ENCODE results near the gene CSF1R. TPM values are rescaled to one million over a fixed set of nuclear protein-coding genes. Genes with fewer than 3 reads are reported as not detected.
A peak's percentile ranks its signal among the peaks of the same experiment; 100 is the strongest.

The CSF1R gene
- polyA plus RNA-seq, 1 donor: 11.8 TPM

DNA sequence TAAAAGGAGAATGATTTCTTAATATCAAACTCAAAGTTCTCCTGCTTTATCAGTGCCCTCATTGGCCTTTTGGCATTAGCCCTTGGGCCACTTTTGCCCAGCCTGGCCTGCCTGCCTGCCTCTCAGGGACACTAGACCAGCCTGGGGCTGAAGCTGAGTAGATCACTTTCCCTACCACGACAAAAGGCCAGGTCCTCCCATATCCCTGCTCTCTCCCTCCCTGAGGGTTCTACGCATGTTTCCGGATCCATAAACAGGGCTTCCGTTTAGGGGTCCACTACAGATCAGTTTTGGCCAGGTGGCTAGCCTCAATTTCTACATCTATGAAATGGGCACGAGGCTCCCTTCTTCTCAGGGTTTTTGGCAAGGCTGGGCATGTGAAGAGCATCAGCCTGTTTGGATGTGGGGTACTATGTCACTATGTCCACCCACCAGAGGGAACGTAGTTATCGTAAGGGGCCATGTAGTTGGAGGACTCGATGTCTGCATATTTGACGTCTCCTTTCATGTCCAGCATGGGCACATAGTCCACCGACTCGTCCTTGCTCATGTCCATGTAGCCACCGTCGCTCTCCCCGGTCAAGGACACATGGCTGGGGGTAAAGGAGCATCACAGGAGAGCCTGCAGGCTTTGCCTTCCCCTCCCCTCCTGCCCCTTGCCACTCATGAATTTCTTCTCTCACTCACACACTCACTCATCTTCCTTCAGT, 35.2 kb upstream of the CSF1R start:
- DNase-seq: no peak

DNA sequence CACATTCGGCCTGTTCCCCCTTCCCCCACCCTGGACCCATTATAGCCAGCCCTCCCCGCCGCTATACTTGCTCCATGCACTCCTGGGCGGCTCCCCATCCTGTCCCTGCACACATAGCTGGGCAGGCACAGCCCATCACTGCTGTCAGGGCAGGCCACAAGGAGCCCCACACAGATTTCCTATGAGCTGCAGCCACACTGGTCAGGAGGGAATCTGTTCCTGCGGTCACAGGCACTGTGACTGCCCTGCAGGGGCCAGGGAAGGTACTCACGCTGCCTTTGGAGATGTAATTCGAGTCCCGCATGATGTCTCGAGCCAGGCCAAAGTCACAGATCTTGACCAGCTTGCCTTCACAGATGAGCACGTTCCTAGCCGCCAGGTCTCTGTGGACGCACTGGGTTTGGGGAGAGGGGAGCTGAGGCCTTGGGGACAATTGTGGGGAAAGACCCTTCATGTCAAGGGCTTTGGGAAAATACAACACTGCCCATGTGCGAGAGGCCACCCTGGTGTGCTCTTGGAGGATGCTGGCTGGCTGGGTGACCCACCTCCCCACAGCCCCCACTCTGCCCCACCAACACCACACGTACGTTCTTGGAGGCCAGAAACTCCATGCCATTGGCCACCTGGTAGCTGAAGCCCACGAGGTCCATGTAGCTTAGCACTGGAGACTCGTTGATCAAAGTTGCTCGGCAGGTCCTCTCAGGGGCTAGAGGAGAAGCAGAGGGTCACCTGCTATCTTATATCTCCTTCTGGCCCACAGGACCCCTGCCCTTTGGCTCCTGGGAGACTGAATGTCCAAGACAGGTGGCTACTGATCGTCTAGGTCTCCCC, 34.5 kb upstream of the CSF1R start:
- no peak for DNase-seq

- DNase-seq: no peak
Observed at GRCh38 chr5:150120062-150120441, 33.7 kb upstream of the CSF1R start.

DNA sequence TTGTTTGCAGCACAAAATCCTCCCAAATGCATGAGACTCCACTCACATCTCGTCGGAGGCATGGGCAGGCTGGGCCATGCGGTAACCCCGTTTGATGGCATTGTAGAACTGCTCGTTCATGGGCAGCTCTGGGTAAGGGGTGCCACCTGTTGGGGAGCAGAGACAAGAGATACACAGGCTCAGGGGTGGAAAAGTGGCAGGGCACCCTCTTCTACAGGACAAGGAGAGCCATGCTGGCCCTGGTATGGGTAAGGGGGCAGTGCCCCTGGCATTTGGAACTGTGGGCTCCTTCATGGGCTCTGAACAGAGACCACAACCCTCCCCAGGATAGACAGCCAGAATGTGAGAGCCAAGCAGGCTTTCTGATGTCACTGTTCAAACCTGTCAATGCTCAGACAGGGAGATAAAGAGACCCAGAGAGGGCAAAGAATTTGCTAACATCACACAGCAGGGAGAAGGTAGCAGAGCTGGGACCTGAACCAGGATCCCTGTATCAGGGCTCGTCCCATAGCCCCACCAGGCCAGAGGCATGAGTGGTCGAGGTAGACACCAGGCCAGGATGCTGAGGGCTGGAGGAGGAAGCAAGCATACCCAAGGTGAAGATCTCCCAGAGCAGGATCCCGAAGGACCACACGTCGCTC, 33.2 kb upstream of the CSF1R start:
- no peak for DNase-seq

- no peak for DNase-seq
Observed at GRCh38 chr5:150118561-150119229, 32.3 kb upstream of the CSF1R start.

DNA sequence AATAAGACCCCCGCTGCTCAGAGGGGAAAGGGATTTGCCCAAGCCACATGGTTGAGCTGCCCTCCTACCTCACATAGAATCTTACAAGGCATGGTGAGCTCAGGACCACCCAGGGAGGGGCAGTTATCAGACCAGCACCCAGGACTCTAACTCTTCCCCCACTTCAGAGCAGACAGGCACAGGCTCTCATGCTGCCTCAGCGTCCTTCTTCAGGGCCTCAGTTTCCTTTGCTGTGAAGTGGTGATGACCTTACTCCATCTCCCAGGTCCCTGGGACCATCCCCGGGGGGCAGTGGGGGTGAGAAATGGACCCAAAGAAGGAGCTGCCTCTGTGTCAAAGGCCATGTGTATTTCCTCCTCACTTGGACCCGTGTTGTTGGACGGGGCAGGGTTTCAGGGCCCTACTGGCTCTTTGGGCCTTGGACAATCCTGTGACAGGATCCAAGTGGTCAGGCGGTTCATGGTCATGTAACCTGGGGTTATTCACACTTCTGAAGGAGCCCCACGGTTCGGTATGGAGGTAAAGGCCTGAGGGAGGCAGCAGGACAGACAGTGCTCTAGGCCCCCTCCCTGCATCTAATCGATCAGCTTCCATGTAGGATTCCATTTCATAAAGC, 31.7 kb upstream of the CSF1R start:
- no peak for DNase-seq

GRCh38 chr5:150116667-150117400, 30.5 kb upstream of the CSF1R start:
- DNase-seq: no peak

GRCh38 chr5:150114773-150115408, 28.5 kb upstream of the CSF1R start:
- DNase-seq: no peak

DNA sequence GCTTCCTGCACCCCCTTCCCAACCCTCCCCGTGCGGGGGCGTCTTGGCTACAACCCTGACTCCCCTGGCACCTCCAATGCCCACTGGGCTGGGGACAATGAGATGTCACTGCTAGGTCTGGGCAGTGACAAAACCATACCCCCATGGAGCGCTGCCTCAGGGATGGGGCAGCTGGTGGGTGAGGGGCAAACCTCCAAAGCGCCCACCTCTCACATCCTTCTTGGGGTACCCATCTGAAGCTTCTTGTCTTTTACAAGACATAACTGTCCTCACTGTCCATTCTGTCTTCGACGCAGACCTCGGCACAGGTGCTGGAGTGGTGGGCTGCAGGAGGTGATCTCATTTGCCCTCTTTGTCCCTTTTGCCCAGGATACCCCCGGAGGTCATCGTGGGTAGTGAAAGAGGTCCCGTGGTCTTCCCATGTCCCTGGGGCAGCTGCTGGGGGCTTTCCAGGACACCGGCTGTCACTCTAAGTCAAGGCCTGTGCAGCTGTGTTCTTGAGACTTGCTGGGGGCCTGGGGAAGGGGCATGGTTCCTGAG, 27.8 kb upstream of the CSF1R start:
- DNase-seq: no peak

GRCh38 chr5:150113047-150113744, 26.8 kb upstream of the CSF1R start:
- no peak for DNase-seq

DNA sequence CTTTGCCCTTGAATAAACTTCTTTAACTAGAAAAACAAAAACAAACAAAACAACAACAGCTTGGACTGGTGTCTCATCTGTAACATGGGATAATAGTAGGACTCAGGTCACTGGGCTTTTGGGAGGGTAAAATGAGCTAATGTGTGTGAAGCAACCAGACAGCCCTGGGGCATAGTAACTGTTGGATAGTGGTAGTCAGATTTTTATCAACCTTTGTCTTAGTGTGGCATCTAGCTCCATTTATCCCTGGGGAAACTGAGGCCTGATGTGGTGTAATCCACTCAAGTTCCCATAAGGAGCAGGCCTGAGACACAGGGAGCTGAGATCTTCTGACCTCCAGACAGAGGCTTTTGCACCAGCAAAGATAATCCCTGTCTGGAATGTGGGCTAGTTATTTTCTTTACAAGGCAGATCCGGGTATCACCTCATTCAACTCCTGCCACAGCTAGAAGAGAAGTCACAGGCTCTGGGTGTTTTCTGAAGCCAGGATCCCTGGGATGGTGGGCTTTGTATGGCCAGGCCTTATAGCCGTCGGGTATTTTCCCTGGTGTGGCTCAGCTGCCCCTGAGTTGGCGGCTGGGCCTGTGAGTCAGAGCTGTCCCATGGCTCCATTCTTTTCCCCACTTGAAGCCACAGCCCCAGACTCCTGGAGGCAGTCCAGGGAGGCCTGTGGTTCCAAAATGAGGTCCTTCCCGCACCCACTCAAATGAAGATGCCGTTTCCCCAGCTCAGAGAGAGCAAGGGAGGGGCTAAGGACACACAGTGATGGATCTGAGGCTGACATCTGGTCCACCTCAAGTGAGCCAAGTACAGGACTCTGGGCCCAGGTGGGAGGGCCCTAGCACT, 26.1 kb upstream of the CSF1R start:
- no peak for DNase-seq

DNA sequence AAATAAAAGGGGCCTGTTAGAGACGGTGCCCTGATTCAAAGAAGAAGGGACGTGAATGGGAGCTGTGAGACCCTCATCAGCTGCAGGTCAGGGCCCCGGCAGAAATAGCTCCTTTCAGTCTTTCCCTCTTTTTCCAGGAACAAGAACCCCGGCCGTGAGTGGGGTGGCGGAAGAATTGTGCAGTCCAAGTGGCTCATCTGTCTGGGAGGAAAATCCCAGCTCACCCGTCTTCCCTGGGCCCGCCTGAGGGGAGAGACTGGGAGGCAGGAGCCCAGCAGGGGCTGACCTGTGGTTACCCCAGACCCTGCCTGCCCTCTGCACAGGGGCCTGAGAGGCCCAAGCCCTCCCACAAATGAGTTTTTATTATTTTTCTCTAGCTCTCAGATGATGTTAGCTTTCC, 24.8 kb upstream of the CSF1R start:
- no peak for DNase-seq

- no peak for DNase-seq
Observed at GRCh38 chr5:150109921-150110320, 23.6 kb upstream of the CSF1R start.

DNA sequence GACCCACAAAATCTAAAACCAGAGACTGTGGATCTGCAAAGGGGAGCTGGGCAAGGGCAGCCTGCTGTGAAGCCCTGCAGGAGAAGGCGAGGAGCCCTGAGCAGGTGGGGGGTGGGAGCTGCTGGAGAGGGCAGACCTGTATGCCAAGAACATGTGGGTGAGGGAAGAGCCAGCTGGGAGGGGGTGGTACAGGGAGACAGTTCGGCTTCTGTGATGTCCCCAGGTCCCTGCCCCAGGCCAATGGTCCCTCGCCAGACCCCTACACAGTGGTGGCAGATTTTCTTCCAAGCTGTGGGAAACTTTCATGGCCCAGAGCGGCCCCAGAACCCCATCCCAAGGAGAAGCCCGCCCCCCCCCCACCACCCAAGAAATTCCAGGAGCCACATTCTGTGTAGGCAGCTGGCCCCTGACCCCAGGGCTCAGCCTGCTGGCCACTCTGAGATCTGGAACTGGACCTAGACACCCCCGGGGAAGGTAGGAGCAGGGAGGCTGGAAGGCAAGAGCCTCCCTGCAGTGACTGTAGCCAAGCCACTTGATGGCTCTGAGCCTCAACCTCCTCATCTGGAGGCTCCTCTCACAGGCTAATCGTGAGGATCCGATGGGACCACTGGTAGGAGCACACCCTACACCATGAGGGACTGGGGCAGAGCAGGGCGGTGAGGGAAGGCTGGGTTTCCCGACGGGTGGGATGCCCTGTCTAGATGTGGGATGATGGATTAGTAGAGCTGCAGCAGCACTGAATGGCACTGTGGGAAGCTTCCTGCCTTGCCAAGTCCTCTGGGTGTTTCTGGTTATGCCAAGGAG, 22.6 kb upstream of the CSF1R start:
- DNase-seq: no peak

GRCh38 chr5:150107909-150108447, 21.6 kb upstream of the CSF1R start:
- no peak for DNase-seq

- peak; percentile 24 for DNase-seq
Observed at GRCh38 chr5:150106674-150107426, 20.5 kb upstream of the CSF1R start.

Data from left kidney (tissue), 2 donors.